Pancreas (tissue), 10 donors: ENCODE results near the gene MAB21L1. TPM values are rescaled to one million over a fixed set of nuclear protein-coding genes. Genes with fewer than 3 reads are reported as not detected.

Experiments
- ATAC-seq, 4 donors: fragments of 200-7000 bp; cut with Tn5 transposase; one replicate each; pipeline versions ENCODE4 v1.8.0 to v1.9.1; 2020; ENCODE audit warnings: mild to moderate bottlenecking in 4 of 4, moderate library complexity in 4 of 4
- DNase-seq, 6 donors: peaks; one replicate each; pipeline ENCODE4 v3.0.0-alpha.2; 2020
- FAIRE-seq: peaks from 2 replicates; lab custom pipeline; 2012; peaks lifted over from hg19 to GRCh38; lab: Jason Lieb, UNC
- H3K27ac ChIP-seq, 4 donors: fragments of 200-600 bp; sonication (generic); 1 replicate in 3 of 4; 2 replicates in 1 of 4; pipeline versions ENCODE4 v1.5.0 to v1.8.0; 2020
- H3K27me3 ChIP-seq, 4 donors: fragments of 200-600 bp; one replicate each; pipeline ENCODE4 v1.8.0; 2021
- H3K36me3 ChIP-seq, 3 donors: fragments of 200-600 bp; sonication (generic) in 1 of 3; one replicate each; pipeline versions ENCODE4 v1.5.0 to v1.8.0; 2020 to 2021
- H3K4me1 ChIP-seq, 3 donors: fragments of 200-600 bp; one replicate each; pipeline ENCODE4 v1.8.0; 2021
- H3K4me3 ChIP-seq, 4 donors: fragments of 200-600 bp; sonication (generic) in 2 of 4; one replicate each; pipeline versions ENCODE4 v1.5.0 to v1.8.0; 2020 to 2021
- H3K9me3 ChIP-seq, 4 donors: fragments of 200-600 bp; one replicate each; pipeline ENCODE4 v1.8.0; 2021
- WGBS, 2 donors: extraction: QIAGEN DNeasy Blood & Tissue Kit; methylation state at CpG; one replicate each; pipeline ENCODE4 v1.1.7; 2013; 5-methylcytosine and 5-hydroxymethylcytosine counted together
- intact Hi-C, 3 donors: fragments of 100-400 bp; cut with DNase I; formaldehyde crosslinking; loops; one replicate each; pipeline versions ENCODE4 v1.11.1 to v1.14.2; 2022
- polyA plus RNA-seq, 2 donors: library from polyadenylated mRNA; stranded (reverse); fragments of 200-250 nt; gene quantifications; one replicate each; pipeline ENCODE4 v1.2.3, GENCODE V29; 2013
- total RNA-seq, 6 donors: library from RNA; stranded (reverse); fragmentation: NEBNext Ultra II Directional in 4 of 6; extraction: Animal tissue kit (Norgen Biotek cat#: 25700) in 4 of 6; gene quantifications; one replicate each; pipeline versions ENCODE4 v1.2.1 to v1.2.4, GENCODE V29; 2021 to 2023
- TF ChIP-seq, protein P1 (sequence below), 4 donors: fragments of 200-600 bp; sonication (generic) in 3 of 4; IDR thresholded peaks; one replicate each; pipeline versions ENCODE4 v1.5.0 to v1.8.0; 2021; ENCODE audit warnings: antibody characterized with exemption in 4 of 4
- donor health status: healthy with polysubstance abuse.
- donor health status: DM: no; HTN: no; CAD: no; lungs with moderate emphysema.
- donor health status: DM: no; HTN: no; CAD: no.
- donor health status: control.
- donor health status: control.
- donor health status: Bipolar disorder and iron deficiency.
- donor health status: DM: yes; HTN: yes; CAD: no.
- donor health status: DM: no; HTN: no; CAD: no.
- donor health status: DM: no; HTN: no; CAD: no.
- donor health status: DM: yes; HTN: yes; CAD: no.

Gene MAB21L1
- total and polyA plus RNA-seq, 8 donors = 0.09 to 0.26 (median 0.13) TPM; not detected in 4

DNA sequence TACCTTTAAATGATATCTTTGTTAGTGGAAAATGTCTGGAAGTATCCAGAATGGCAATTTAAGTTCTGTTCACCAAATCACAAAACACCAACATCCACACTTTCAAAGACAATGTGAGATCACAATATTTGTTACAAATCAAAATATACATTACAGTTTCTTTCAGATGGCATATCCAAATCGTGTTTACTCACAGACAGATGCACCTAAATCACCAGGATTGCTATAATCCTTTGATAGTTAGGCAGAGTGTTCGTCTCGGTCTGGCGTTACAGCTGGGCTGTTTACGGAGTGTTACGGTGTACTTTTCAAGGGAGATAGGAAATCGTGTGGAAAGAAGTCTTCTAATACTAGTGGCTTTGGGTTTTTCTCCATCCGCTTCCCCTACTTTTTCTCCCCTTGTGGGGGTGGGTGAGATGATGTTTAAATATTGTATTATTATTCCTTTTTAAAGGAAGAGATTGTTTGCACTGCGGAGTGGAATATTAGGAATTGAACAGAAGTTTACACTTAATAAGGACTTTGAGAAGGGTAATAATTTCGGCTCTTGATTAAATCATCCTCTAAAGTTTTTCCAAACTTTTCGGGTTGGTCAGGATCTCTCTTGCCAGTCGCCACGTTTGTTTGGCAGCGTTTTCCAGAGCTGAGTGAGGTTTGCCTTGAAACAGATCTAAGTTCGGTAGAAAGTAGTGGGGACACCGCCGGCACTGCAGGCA, 1.8 kb downstream of the MAB21L1 start:
- WGBS, 2 donors = 69 to 74% methylated on average over 17 of the region's 17 CpGs
- peak overlapping the region in 1 of 4 donors; percentile 22 for H3K4me3 ChIP-seq
- DNase-seq (no peak), FAIRE-seq (no peak), ATAC-seq (no peak)
- no peaks in the 10 kb centered on the region for H3K4me1 ChIP-seq
- H3K27me3 ChIP-seq = no peaks in the 10 kb centered on the region
- H3K9me3 ChIP-seq = no peaks in the 10 kb centered on the region
- TF ChIP-seq, protein P1, sequence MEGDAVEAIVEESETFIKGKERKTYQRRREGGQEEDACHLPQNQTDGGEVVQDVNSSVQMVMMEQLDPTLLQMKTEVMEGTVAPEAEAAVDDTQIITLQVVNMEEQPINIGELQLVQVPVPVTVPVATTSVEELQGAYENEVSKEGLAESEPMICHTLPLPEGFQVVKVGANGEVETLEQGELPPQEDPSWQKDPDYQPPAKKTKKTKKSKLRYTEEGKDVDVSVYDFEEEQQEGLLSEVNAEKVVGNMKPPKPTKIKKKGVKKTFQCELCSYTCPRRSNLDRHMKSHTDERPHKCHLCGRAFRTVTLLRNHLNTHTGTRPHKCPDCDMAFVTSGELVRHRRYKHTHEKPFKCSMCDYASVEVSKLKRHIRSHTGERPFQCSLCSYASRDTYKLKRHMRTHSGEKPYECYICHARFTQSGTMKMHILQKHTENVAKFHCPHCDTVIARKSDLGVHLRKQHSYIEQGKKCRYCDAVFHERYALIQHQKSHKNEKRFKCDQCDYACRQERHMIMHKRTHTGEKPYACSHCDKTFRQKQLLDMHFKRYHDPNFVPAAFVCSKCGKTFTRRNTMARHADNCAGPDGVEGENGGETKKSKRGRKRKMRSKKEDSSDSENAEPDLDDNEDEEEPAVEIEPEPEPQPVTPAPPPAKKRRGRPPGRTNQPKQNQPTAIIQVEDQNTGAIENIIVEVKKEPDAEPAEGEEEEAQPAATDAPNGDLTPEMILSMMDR (IDR thresholded peaks at IDR 0.05) = no peak
- H3K27ac ChIP-seq = no peak overlapping the region
- H3K36me3 ChIP-seq = no peaks in the 10 kb centered on the region
- intact Hi-C loops = no loop called here

GRCh38 chr13:35473802-35474201, 2.7 kb downstream of the MAB21L1 start:
- TF ChIP-seq, protein P1 (IDR thresholded peaks at IDR 0.05) = no peak
- FAIRE-seq = no peak
- Histone ChIP-seq H3K27me3 (no peaks in the 10 kb centered on the region), H3K27ac (no peak overlapping the region), H3K4me3 (no peak overlapping the region), H3K4me1 (no peaks in the 10 kb centered on the region), H3K36me3 (no peaks in the 10 kb centered on the region), H3K9me3 (no peaks in the 10 kb centered on the region)
- ATAC-seq = no peak
- 66 to 85% methylated on average over 2 of the region's 2 CpGs for WGBS, 2 donors
- no peak for DNase-seq
- intact Hi-C loops = no loop called here

DNA sequence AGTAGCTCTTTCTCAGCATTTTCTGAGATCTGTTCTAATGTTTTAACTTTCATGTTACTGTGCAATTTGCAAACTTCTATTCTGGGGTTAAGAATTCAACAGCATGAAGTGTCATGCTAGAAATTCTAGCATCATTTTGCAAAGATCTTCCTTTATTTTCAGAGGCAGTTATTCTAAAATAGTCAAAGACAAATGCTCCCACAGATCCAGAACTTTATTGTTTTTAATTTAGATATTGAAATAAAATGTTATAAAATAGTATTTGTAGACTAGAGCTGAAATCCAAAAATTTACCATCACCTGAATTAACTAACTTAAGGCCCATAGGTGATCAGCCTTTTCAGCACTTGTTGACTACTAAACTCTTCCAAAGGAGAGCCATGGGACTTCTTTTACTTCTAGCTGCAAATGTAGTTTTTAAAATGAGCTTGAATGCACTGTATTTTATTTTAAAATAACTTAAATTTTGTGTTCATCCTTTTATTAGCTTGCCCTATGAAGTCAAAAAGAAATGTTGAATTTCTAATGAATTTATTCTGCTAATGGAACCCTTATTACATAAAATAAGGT, 3.2 kb downstream of the MAB21L1 start:
- Histone ChIP-seq H3K27ac (no peak overlapping the region), H3K4me3 (no peak overlapping the region), H3K27me3 (no peaks in the 10 kb centered on the region), H3K9me3 (no peaks in the 10 kb centered on the region), H3K36me3 (no peaks in the 10 kb centered on the region), H3K4me1 (no peaks in the 10 kb centered on the region)
- ATAC-seq = no peak
- TF ChIP-seq, protein P1 (IDR thresholded peaks at IDR 0.05) = no peak
- DNase-seq = no peak
- intact Hi-C loops = no loop called here
- FAIRE-seq = no peak

GRCh38 chr13:35472323-35472881, 4.1 kb downstream of the MAB21L1 start:
- H3K27ac ChIP-seq = no peak overlapping the region
- no peak overlapping the region for H3K4me3 ChIP-seq
- ATAC-seq = no peak
- TF ChIP-seq, protein P1 (IDR thresholded peaks at IDR 0.05) = no peak
- no peak for DNase-seq
- H3K36me3 ChIP-seq = no peaks in the 10 kb centered on the region
- intact Hi-C loops = no loop called here
- H3K9me3 ChIP-seq = no peaks in the 10 kb centered on the region
- WGBS, 2 donors = 82 to 86% methylated on average over 7 of the region's 7 CpGs
- FAIRE-seq = no peak
- H3K27me3 ChIP-seq = no peaks in the 10 kb centered on the region
- H3K4me1 ChIP-seq = no peaks in the 10 kb centered on the region
